HEK293 (cell line): ENCODE data around the gene NCK2.

ENCODE experiments used
- CTCF ChIA-PET: fragments of 350-600 bp; formaldehyde crosslinking; extraction: SDS; loops from one replicate; lab custom pipeline; 2021; ENCODE audit warnings: antibody characterized with exemption; lab: Yijun Ruan, JAX
- POLR2A ChIA-PET: fragments of 300-600 bp; formaldehyde crosslinking; extraction: SDS; loops from one replicate; lab custom pipeline; 2020; ENCODE audit warnings: antibody characterized with exemption, inconsistent platforms; lab: Yijun Ruan, JAX
- H3K27ac ChIP-seq: fragments of 200-500 bp; sonication (Bioruptor generic); 2 replicates; pipeline ENCODE4 v1.5.1; 2014; ENCODE audit warnings: low read depth, low read length, control low read depth, inconsistent platforms; ENCODE audit errors: extremely low read depth
- H3K36me3 ChIP-seq, 2 experiments: fragments of 200-500 bp in 1 of 2; sonication (Bioruptor generic) in 1 of 2; 1 replicate in 1 of 2; 2 replicates in 1 of 2; pipeline ENCODE4 v1.5.1; 2014 to 2017; ENCODE audit warnings: inconsistent platforms in 2 of 2, low read length in 2 of 2; ENCODE audit not compliant: control insufficient read depth in 2 of 2, insufficient read depth in 1 of 2
- H3K4me1 ChIP-seq: fragments of 200-500 bp; sonication (Bioruptor generic); 2 replicates; pipeline ENCODE4 v1.5.1; 2014; ENCODE audit warnings: mild to moderate bottlenecking, low read length, inconsistent platforms; ENCODE audit not compliant: control insufficient read depth, insufficient read depth
- H3K4me3 ChIP-seq: 2 replicates; pipeline ENCODE4 v1.5.1; 2011; ENCODE audit warnings: low read depth, mild to moderate bottlenecking, control low read depth, low read length, moderate library complexity
- H3K9me3 ChIP-seq: fragments of 200-500 bp; sonication (Bioruptor generic); 2 replicates; pipeline ENCODE4 v1.5.1; 2014; ENCODE audit warnings: low read depth, low read length, inconsistent platforms; ENCODE audit not compliant: control insufficient read depth, insufficient read depth
- HOXD13 ChIP-seq: sonication (generic); formaldehyde crosslinking; IDR thresholded peaks from 2 replicates; pipeline ENCODE4 v1.8.0; 2022; ENCODE audit warnings: missing genetic modification reagents, borderline replicate concordance
- SETDB1 ChIP-seq: IDR thresholded peaks from one replicate; pipeline ENCODE4 v1.6.1; 2017; ENCODE audit warnings: mild to moderate bottlenecking, low read length, moderate library complexity, mixed read lengths; ENCODE audit not compliant: insufficient read length
- ZFHX2 ChIP-seq: fragments of 450-650 bp; formaldehyde crosslinking; conservative IDR thresholded peaks from 2 replicates; pipeline ENCODE4 v1.5.1; 2016; ENCODE audit warnings: missing biosample characterization, missing genetic modification characterization
- ZNF10 ChIP-seq: fragments of 450-650 bp; formaldehyde crosslinking; IDR thresholded peaks from 2 replicates; pipeline ENCODE4 v1.5.1; 2017; ENCODE audit warnings: missing biosample characterization, missing genetic modification characterization
- ZNF138 ChIP-seq: fragments of 450-650 bp; formaldehyde crosslinking; IDR thresholded peaks from 2 replicates; pipeline ENCODE4 v1.5.1; 2016; ENCODE audit warnings: missing biosample characterization, missing genetic modification characterization, borderline replicate concordance
- ZNF157 ChIP-seq: fragments of 450-650 bp; formaldehyde crosslinking; IDR thresholded peaks from 2 replicates; pipeline ENCODE4 v1.5.1; 2016; ENCODE audit warnings: missing biosample characterization, missing genetic modification characterization
- ZNF174 ChIP-seq: fragments of 450-650 bp; formaldehyde crosslinking; IDR thresholded peaks from 2 replicates; pipeline ENCODE4 v1.5.0; 2017; ENCODE audit warnings: missing biosample characterization, mild to moderate bottlenecking, missing genetic modification characterization
- ZNF202 ChIP-seq: fragments of 450-650 bp; formaldehyde crosslinking; IDR thresholded peaks from 2 replicates; pipeline ENCODE4 v1.5.1; 2016; ENCODE audit warnings: missing biosample characterization, missing genetic modification characterization, borderline replicate concordance
- ZNF223 ChIP-seq: fragments of 450-650 bp; formaldehyde crosslinking; IDR thresholded peaks from 2 replicates; pipeline ENCODE4 v1.5.1; 2016; ENCODE audit warnings: missing biosample characterization, missing genetic modification characterization
- ZNF23 ChIP-seq: fragments of 450-650 bp; formaldehyde crosslinking; IDR thresholded peaks from 2 replicates; pipeline ENCODE4 v1.5.1; 2016; ENCODE audit warnings: missing biosample characterization, missing genetic modification characterization, borderline replicate concordance
- ZNF354C ChIP-seq: fragments of 450-650 bp; formaldehyde crosslinking; IDR thresholded peaks from 2 replicates; pipeline ENCODE4 v1.5.1; 2016; ENCODE audit warnings: missing biosample characterization, missing genetic modification characterization, low read depth, borderline replicate concordance
- ZNF391 ChIP-seq: fragments of 450-650 bp; formaldehyde crosslinking; IDR thresholded peaks from 2 replicates; pipeline ENCODE4 v1.5.1; 2016; ENCODE audit warnings: low read depth, missing biosample characterization, missing genetic modification characterization, borderline replicate concordance
- ZNF423 ChIP-seq: fragments of 450-650 bp; formaldehyde crosslinking; IDR thresholded peaks from 2 replicates; pipeline ENCODE4 v1.5.1; 2016; ENCODE audit warnings: missing biosample characterization, missing genetic modification characterization
- ZNF473 ChIP-seq: fragments of 450-650 bp; formaldehyde crosslinking; IDR thresholded peaks from 2 replicates; pipeline ENCODE4 v1.5.1; 2017; ENCODE audit warnings: missing biosample characterization, missing genetic modification characterization
- ZNF530 ChIP-seq: fragments of 450-650 bp; formaldehyde crosslinking; IDR thresholded peaks from 2 replicates; pipeline ENCODE4 v1.5.1; 2016; ENCODE audit warnings: low read depth, missing biosample characterization, missing genetic modification characterization
- ZNF600 ChIP-seq: fragments of 450-650 bp; formaldehyde crosslinking; IDR thresholded peaks from 2 replicates; pipeline ENCODE4 v1.5.1; 2016; ENCODE audit warnings: missing biosample characterization, missing genetic modification characterization
- ZNF624 ChIP-seq: fragments of 450-650 bp; formaldehyde crosslinking; IDR thresholded peaks from 2 replicates; pipeline ENCODE4 v1.5.1; 2017; ENCODE audit warnings: missing biosample characterization, missing genetic modification characterization
- ZNF654 ChIP-seq: fragments of 450-650 bp; formaldehyde crosslinking; IDR thresholded peaks from 2 replicates; pipeline ENCODE4 v1.5.1; 2016; ENCODE audit warnings: low read depth, missing biosample characterization, missing genetic modification characterization
- ZNF660 ChIP-seq: fragments of 450-650 bp; IDR thresholded peaks from 2 replicates; pipeline ENCODE4 v1.5.1; 2018; ENCODE audit warnings: missing biosample characterization, mild to moderate bottlenecking, missing genetic modification characterization
- ZNF76 ChIP-seq: fragments of 450-650 bp; formaldehyde crosslinking; IDR thresholded peaks from 2 replicates; pipeline ENCODE4; 2016; ENCODE audit warnings: low read depth, missing biosample characterization, missing genetic modification characterization, borderline replicate concordance
- ZNF791 ChIP-seq: fragments of 450-650 bp; formaldehyde crosslinking; IDR thresholded peaks from 2 replicates; pipeline ENCODE4 v1.5.1; 2016; ENCODE audit warnings: missing biosample characterization, missing genetic modification characterization
- ZSCAN16 ChIP-seq: fragments of 450-650 bp; formaldehyde crosslinking; IDR thresholded peaks from 2 replicates; pipeline ENCODE4 v1.5.1; 2016; ENCODE audit warnings: missing biosample characterization, missing genetic modification characterization
- ZXDB ChIP-seq: fragments of 450-650 bp; formaldehyde crosslinking; IDR thresholded peaks from 2 replicates; pipeline ENCODE4 v1.5.1; 2016; ENCODE audit warnings: missing biosample characterization, missing genetic modification characterization
- TF ChIP-seq, protein P1 (sequence below): fragments of 450-650 bp; formaldehyde crosslinking; conservative IDR thresholded peaks from 2 replicates; pipeline ENCODE4 v1.5.1; 2016; ENCODE audit warnings: low read depth, missing biosample characterization, missing genetic modification characterization
- TF ChIP-seq, protein P2 (sequence below): fragments of 450-650 bp; formaldehyde crosslinking; IDR thresholded peaks from 2 replicates; pipeline ENCODE4 v1.5.1; 2016; ENCODE audit warnings: missing biosample characterization, missing genetic modification characterization
- TF ChIP-seq, protein P3 (sequence below): sonication (generic); formaldehyde crosslinking; IDR thresholded peaks from 2 replicates; pipeline ENCODE4 v1.8.1; 2022; ENCODE audit warnings: mild to moderate bottlenecking, moderate library complexity, missing genetic modification reagents
- TF ChIP-seq, protein P4 (sequence below): fragments of 450-650 bp; formaldehyde crosslinking; IDR thresholded peaks from 2 replicates; pipeline ENCODE4 v1.5.1; 2016; ENCODE audit warnings: missing biosample characterization, missing genetic modification characterization

NCK2 gene

DNA sequence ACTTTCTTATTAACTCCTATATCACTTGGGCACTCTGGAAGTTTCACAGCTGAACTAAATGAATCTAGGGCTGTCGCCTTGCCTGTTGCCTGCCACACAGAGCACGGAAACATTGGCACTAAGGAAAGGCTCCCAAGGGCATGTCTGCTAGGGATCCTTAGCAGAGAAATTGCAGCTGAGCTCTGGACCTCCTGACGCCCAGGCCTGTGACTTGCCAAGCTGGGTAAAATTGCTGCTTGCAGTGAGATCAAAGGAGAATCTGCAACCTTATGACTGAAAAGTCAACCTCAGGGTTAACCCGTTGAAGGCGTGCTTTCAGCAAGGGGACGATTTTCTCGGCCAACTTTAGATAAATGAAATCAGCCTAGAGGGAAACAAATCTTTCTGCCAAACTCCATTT is 189.8 kb downstream of the NCK2 start (continued):
- no peak for TF ChIP-seq ZNF530 (tag by site-specific recombination)
- no peak for TF ChIP-seq ZNF157 (tag by site-specific recombination)
- TF ChIP-seq ZNF423 (tag by site-specific recombination), result no peak
- no peak for TF ChIP-seq ZNF660 (tag by site-specific recombination)

DNA sequence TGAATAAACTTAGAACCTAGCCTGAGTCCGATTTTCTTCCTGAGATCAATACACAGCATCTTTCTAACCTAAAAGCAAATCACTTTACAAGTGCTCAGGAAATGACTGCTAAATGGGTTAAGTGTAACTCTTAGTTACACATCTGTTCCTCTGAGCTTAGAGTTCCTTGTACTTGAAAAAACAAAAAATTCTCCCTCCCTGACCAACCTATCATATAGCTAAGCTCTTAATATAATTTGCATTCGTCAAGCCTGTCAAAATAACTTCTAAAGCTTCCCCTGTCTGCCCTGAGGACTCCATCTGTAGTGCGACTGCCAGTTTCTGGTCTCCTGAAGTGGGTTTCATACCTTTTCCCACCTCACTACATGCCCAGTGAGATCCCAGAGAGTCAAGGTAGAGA is 190.4 kb downstream of the NCK2 start:
- H3K9me3 ChIP-seq, result no peaks in the 10 kb centered on the region
- no peak overlapping the region for H3K27ac ChIP-seq
- no peak overlapping the region for H3K4me3 ChIP-seq
- TF ChIP-seq ZNF391, result no peak
- TF ChIP-seq ZNF10, result no peak
- no peak for TF ChIP-seq SETDB1
- no peak for TF ChIP-seq ZXDB (tag by site-specific recombination)
- no peak for TF ChIP-seq ZNF473 (tag by site-specific recombination)
- TF ChIP-seq ZNF202 (tag by site-specific recombination), result no peak
- TF ChIP-seq ZNF654 (tag by site-specific recombination), result no peak
- TF ChIP-seq ZNF354C (tag by site-specific recombination), result no peak
- TF ChIP-seq ZNF76, result no peak
- TF ChIP-seq HOXD13 (CRISPR knock-in tag), result no peak
- TF ChIP-seq, all 188 proteins: peak for 0
- Histone ChIP-seq H3K36me3 (no peaks in the 10 kb centered on the region), H3K4me1 (no peaks in the 10 kb centered on the region)
- ChIA-PET CTCF (interaction anchor here (0.6 kb wide), 1 partner anchor 1103 kb away, joined by 3 read pairs; no protein-coding TSS in a partner anchor), POLR2A (no interaction called here)

DNA sequence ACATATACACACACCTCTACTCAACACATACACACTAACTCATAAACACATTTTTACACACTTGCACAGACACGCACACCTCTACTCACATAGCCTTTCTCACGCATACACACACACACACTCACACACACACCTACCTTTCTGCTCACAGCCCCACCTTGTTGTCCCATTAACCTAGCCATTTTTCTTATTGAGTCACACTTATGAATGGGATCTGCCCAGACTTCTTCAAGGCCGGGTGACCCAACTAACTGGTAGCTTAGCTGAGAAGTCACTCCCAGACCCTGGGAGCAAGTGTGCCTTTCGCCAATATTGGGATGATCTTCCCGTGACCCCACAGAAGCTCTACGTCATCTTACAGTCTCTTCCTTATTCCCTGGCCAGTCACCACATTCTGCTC is 192.2 kb downstream of the NCK2 start:
- ChIA-PET POLR2A (no interaction called here), CTCF (no interaction called here)
- TF ChIP-seq, protein P1, sequence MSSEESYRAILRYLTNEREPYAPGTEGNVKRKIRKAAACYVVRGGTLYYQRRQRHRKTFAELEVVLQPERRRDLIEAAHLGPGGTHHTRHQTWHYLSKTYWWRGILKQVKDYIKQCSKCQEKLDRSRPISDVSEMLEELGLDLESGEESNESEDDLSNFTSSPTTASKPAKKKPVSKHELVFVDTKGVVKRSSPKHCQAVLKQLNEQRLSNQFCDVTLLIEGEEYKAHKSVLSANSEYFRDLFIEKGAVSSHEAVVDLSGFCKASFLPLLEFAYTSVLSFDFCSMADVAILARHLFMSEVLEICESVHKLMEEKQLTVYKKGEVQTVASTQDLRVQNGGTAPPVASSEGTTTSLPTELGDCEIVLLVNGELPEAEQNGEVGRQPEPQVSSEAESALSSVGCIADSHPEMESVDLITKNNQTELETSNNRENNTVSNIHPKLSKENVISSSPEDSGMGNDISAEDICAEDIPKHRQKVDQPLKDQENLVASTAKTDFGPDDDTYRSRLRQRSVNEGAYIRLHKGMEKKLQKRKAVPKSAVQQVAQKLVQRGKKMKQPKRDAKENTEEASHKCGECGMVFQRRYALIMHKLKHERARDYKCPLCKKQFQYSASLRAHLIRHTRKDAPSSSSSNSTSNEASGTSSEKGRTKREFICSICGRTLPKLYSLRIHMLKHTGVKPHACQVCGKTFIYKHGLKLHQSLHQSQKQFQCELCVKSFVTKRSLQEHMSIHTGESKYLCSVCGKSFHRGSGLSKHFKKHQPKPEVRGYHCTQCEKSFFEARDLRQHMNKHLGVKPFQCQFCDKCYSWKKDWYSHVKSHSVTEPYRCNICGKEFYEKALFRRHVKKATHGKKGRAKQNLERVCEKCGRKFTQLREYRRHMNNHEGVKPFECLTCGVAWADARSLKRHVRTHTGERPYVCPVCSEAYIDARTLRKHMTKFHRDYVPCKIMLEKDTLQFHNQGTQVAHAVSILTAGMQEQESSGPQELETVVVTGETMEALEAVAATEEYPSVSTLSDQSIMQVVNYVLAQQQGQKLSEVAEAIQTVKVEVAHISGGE, result no peak
- TF ChIP-seq, protein P2, sequence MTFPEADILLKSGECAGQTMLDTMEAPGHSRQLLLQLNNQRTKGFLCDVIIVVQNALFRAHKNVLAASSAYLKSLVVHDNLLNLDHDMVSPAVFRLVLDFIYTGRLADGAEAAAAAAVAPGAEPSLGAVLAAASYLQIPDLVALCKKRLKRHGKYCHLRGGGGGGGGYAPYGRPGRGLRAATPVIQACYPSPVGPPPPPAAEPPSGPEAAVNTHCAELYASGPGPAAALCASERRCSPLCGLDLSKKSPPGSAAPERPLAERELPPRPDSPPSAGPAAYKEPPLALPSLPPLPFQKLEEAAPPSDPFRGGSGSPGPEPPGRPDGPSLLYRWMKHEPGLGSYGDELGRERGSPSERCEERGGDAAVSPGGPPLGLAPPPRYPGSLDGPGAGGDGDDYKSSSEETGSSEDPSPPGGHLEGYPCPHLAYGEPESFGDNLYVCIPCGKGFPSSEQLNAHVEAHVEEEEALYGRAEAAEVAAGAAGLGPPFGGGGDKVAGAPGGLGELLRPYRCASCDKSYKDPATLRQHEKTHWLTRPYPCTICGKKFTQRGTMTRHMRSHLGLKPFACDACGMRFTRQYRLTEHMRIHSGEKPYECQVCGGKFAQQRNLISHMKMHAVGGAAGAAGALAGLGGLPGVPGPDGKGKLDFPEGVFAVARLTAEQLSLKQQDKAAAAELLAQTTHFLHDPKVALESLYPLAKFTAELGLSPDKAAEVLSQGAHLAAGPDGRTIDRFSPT (tag by site-specific recombination), result no peak
- no peak for TF ChIP-seq ZSCAN16 (tag by site-specific recombination)
- no peak for TF ChIP-seq ZNF600 (tag by site-specific recombination)
- no peak for TF ChIP-seq SETDB1
- TF ChIP-seq ZNF223 (tag by site-specific recombination), result no peak
- no peak for TF ChIP-seq ZNF174 (tag by site-specific recombination)
- TF ChIP-seq, protein P3, sequence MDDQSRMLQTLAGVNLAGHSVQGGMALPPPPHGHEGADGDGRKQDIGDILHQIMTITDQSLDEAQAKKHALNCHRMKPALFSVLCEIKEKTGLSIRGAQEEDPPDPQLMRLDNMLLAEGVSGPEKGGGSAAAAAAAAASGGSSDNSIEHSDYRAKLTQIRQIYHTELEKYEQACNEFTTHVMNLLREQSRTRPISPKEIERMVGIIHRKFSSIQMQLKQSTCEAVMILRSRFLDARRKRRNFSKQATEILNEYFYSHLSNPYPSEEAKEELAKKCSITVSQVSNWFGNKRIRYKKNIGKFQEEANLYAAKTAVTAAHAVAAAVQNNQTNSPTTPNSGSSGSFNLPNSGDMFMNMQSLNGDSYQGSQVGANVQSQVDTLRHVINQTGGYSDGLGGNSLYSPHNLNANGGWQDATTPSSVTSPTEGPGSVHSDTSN (CRISPR knock-in tag), result no peak
- TF ChIP-seq ZFHX2 (tag by site-specific recombination), result no peak
- TF ChIP-seq ZNF138 (tag by site-specific recombination), result no peak
- no peak for TF ChIP-seq ZNF624
- TF ChIP-seq ZNF791 (tag by site-specific recombination), result no peak
- no peak for TF ChIP-seq ZNF23 (tag by site-specific recombination)
- TF ChIP-seq, protein P4, sequence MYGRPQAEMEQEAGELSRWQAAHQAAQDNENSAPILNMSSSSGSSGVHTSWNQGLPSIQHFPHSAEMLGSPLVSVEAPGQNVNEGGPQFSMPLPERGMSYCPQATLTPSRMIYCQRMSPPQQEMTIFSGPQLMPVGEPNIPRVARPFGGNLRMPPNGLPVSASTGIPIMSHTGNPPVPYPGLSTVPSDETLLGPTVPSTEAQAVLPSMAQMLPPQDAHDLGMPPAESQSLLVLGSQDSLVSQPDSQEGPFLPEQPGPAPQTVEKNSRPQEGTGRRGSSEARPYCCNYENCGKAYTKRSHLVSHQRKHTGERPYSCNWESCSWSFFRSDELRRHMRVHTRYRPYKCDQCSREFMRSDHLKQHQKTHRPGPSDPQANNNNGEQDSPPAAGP, result no peak

More for the DNA sequence above, 192.2 kb downstream of the NCK2 start:
- no peaks in the 10 kb centered on the region for H3K4me1 ChIP-seq
- H3K4me3 ChIP-seq, result no peak overlapping the region
- no peaks in the 10 kb centered on the region for H3K36me3 ChIP-seq
- no peak overlapping the region for H3K27ac ChIP-seq
- no peaks in the 10 kb centered on the region for H3K9me3 ChIP-seq
